Midbrain (tissue), 1 donor: ENCODE results near the gene TRAM2.

Experiments
- DNase-seq: peaks from one replicate; lab custom pipeline; 2025; lab: John Stamatoyannopoulos, UW

Gene TRAM2

GRCh38 chr6:52577022-52577777 is at the start of gene TRAM2:
TSS of gene TRAM2 (minus strand) at chr6:52577060. CDS start at chr6:52576915, 145 bp downstream.
- DNase-seq = peak; percentile 82

GRCh38 chr6:52622810-52623209 is 46.0 kb upstream of the TRAM2 start:
- DNase-seq = no peak

GRCh38 chr6:52621631-52622030 is 44.8 kb upstream of the TRAM2 start:
- DNase-seq = no peak

- DNase-seq = no peak
Observed at GRCh38 chr6:52620906-52621190, 44.0 kb upstream of the TRAM2 start.

- no peak for DNase-seq
Observed at GRCh38 chr6:52620055-52620905, 43.4 kb upstream of the TRAM2 start.

GRCh38 chr6:52617087-52617486 is 40.2 kb upstream of the TRAM2 start:
- DNase-seq = no peak

- DNase-seq = no peak
Observed at GRCh38 chr6:52616059-52616690, 39.3 kb upstream of the TRAM2 start.

- DNase-seq = no peak
Observed at GRCh38 chr6:52612336-52613054, 35.6 kb upstream of the TRAM2 start.

- DNase-seq = no peak
Observed at GRCh38 chr6:52611833-52612232, 35.0 kb upstream of the TRAM2 start.

GRCh38 chr6:52610745-52611355 is 34.0 kb upstream of the TRAM2 start:
- DNase-seq = no peak

GRCh38 chr6:52610011-52610410 is 33.2 kb upstream of the TRAM2 start:
- DNase-seq = no peak

- no peak for DNase-seq
Observed at GRCh38 chr6:52605610-52606185, 28.8 kb upstream of the TRAM2 start.

- DNase-seq = no peak
Observed at GRCh38 chr6:52603000-52603795, 26.3 kb upstream of the TRAM2 start.

- no peak for DNase-seq
Observed at GRCh38 chr6:52598824-52599190, 21.9 kb upstream of the TRAM2 start.

GRCh38 chr6:52598123-52598823 is 21.4 kb upstream of the TRAM2 start:
- DNase-seq = peak; percentile 33

GRCh38 chr6:52597738-52598122 is 20.9 kb upstream of the TRAM2 start:
- no peak for DNase-seq

- DNase-seq = peak; percentile 7
Observed at GRCh38 chr6:52596371-52597028, 19.6 kb upstream of the TRAM2 start.

GRCh38 chr6:52595796-52596130 is 18.9 kb upstream of the TRAM2 start:
- DNase-seq = no peak

GRCh38 chr6:52595000-52595795 is 18.3 kb upstream of the TRAM2 start:
- DNase-seq = no peak
